WTC11 (cell line): Measurements from ENCODE around the gene GOLGA8O.
"Not testable (repeated sequence)": the region's sequence is repeated elsewhere in the genome, so short reads cannot be mapped to it uniquely, and the experiment has no call there.

Experiments
- MAX ChIP-seq: sonication (generic); formaldehyde crosslinking; IDR thresholded peaks from 2 replicates; pipeline ENCODE4 v1.8.0; 2022; ENCODE audit warnings: mild to moderate bottlenecking, missing genetic modification reagents
- TF ChIP-seq, protein P1 (sequence below): sonication (generic); formaldehyde crosslinking; conservative IDR thresholded peaks from 2 replicates; pipeline ENCODE4 v1.8.1; 2022; ENCODE audit warnings: mild to moderate bottlenecking, missing genetic modification reagents
- TF ChIP-seq, protein P2 (sequence below): fragments of 200-600 bp; IDR thresholded peaks from 2 replicates; pipeline ENCODE4 v1.8.0; 2022; ENCODE audit warnings: antibody characterized with exemption

DNA sequence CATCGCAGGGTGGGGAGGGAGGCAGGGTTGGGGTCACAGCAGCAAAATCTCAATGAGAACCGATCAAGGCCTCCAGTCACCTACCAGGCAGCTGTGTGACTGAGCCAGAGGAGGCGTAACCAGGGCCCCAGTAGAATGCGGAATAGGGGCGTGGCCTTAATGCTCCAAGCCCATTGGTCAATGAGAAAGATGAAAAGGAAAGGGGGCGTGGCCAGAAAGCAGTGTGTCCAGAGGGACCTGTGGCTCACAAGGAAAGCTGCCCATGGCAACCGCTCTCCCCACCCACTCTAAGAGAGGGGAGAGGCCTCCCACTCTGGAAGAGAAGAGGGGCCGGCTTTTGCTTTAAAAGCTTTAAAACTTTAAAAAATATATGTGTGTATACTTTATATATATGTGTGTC lies 52.2 kb downstream of the GOLGA8O start, which contains the start of gene GOLGA8K:
- TF ChIP-seq, protein P1, sequence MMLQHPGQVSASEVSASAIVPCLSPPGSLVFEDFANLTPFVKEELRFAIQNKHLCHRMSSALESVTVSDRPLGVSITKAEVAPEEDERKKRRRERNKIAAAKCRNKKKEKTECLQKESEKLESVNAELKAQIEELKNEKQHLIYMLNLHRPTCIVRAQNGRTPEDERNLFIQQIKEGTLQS (CRISPR knock-in tag) = not testable (repeated sequence)
- TF ChIP-seq, protein P2, sequence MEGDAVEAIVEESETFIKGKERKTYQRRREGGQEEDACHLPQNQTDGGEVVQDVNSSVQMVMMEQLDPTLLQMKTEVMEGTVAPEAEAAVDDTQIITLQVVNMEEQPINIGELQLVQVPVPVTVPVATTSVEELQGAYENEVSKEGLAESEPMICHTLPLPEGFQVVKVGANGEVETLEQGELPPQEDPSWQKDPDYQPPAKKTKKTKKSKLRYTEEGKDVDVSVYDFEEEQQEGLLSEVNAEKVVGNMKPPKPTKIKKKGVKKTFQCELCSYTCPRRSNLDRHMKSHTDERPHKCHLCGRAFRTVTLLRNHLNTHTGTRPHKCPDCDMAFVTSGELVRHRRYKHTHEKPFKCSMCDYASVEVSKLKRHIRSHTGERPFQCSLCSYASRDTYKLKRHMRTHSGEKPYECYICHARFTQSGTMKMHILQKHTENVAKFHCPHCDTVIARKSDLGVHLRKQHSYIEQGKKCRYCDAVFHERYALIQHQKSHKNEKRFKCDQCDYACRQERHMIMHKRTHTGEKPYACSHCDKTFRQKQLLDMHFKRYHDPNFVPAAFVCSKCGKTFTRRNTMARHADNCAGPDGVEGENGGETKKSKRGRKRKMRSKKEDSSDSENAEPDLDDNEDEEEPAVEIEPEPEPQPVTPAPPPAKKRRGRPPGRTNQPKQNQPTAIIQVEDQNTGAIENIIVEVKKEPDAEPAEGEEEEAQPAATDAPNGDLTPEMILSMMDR = not testable (repeated sequence)
- TF ChIP-seq MAX (CRISPR knock-in tag) = not testable (repeated sequence)
